Measurements from ENCODE around the gene NRTN.
"Not testable (repeated sequence)": the region's sequence is repeated elsewhere in the genome, so short reads cannot be mapped to it uniquely, and the experiment has no call there.

Gene NRTN

DNA sequence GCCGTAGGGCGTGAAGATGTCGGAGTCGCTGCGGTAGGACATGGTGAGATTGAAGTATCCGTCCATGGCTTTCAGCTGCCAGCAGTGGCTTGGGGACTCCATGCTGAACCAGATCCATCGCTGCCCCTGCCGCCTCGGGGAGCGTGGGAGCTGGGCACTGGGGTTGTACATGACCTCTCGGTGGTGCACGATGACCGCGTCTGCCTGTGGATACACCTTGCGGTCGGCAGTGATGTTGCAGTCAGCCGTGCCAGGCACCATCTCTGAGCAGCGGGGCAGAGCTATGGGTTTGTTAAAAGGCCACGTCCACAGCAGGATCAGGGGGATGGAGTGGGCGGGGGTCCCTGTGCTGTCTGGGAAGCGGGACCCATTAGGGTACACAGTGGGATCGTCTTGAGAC is 27.2 kb downstream of the NRTN start:
- in situ Hi-C loops (cut with MboI; ENCODE audit: low sequenced_read_pairs), result no loop called here

DNA sequence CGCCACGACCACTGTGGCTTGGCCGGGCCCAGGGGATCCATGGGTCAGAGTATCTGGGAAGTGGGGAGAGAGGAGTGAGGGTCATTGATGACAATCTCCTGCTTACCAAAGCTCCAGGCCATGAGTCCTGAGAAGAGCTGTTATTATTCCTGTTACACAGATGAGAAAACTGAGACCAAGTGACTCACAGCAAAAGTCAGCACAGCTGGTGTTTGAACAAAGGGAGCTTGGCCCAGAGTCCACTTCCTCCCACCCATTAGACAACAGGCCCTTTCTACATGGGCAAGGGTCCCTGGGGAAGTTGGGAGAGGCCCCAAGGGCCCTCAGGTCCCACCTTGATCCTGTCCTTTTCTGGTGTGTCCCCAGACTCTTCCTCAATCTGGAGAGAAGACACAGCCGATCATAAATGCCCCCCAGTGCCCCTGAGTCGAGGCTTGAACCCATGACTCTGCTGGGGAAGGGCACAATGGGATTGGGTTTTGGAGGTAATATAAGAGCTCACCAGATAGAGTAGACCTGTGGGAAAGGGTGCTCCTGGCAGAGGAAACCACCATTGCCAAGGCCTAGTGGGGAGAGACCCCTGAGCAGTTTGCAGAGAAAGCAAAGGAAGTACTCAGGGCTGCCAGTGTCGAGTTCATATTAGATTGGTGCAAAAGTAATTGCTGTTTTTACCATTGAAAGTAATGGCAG is 27.8 kb downstream of the NRTN start:
- in situ Hi-C loops (cut with MboI; ENCODE audit: low sequenced_read_pairs), result no loop called here

DNA sequence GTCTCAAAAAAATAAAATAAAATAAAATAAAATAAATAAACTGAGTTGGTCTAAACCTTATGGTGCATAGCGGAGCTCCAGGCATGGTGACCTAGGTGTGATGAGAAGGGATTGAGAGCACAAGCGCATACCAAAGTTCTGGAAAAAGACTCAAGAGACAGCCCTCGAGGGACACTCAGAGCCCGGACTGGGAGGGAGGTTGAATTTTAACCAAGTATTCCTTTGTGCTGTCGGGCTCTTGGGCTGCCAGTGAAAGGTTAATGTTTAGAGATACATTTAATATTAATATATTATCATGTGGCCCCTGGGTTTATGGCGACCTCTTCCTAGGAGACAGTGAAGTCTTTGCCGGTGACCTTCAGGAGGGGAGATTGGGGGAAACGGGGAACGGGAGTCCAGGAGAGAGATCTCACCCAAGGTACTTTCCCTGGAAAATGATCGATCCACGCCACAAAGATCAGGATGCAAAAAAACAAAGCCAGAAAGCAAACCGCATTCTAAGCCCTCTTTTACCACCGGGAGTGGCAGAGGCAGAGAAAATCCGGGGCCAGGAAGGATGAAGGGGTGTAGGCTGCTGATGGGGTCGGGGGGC is 33.0 kb downstream of the NRTN start:
- in situ Hi-C loops (cut with MboI; ENCODE audit: low sequenced_read_pairs), result no loop called here

DNA sequence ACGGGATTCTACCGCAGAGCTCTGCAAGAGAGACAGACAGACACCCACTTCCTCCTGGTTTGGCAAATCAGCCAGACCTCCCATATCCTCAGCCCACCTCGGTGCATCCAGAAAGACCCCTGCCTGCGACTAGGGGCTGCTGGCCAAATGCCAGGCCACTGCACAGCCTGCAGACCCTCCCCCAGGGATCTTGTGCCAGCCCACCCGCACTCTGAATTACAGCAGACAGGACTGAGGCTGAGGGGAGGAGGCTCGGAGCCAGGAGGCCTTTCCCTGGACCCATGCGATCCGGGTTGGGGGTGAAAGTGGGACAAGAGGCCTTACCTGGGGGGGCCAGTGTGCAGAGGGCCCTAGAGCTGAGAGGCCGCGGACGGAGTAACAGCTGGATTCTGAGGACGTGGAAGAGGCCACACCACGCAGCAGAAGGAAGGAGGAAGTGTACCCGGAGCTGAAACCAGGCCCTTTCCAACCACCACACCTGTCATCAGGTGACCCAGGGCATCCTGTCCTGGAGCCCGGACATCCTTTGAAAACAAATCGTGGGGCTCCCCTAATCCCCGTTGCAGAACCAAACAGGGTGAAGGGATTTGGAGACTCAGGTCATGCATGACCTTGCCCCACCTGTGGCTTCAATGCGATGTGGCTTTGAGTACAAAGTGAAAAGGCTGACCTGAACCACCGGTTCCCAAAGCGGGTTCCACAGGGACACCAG is 33.6 kb downstream of the NRTN start:
- in situ Hi-C loops (cut with MboI; ENCODE audit: low sequenced_read_pairs), result no loop called here

DNA sequence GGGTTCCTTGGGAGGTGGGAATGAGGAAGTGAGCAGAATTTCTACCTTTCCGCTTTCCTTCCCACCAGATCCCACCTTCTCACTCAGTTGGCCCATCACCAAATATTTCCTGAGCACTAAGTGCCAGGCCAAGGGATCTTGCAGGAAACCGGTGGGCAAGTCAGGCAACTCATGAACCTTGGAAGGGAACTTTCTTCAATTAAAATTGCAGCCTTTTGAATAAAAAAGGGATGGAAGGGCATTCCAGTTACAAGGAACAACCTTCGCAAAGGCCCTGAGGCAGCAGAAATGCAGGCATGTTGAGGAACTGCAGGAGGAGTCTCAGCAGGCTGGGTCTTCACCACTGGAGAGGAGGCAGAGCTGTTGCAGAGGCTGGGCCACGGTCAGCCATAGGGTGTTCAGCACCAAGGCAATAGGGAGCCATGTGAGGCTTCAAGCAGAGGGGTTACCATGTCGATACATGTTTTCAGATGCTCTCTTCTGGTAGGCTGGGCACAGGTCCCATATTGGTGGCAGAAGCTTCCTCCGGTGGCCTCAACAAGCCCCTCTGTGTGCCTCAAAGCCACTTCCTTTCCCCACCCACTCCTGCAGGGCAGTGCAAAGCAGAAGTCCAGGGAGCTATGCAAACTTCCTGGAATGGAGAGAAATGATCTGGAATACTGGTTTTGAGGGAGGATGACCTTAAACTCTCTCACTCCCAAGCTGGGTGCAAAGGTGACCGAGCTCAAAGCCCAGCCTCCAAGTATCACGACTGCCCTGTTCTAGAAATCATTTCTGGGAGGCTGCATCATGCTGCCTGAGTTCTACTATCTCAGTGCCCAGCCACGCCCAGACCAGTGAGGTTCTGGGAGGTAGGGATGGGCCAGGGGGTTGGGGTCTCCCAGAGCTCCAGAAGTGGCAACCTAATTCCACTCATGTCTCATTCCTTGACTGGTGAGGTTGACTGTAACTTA is 34.5 kb downstream of the NRTN start, which contains the start of gene FUT6:
TSS of gene FUT6 (minus strand) at position 638 of the 953 bp plus-strand sequence. CDS start 7,135 bp downstream, outside the sequence.
- in situ Hi-C loops (cut with MboI; ENCODE audit: low sequenced_read_pairs), result no loop called here

DNA sequence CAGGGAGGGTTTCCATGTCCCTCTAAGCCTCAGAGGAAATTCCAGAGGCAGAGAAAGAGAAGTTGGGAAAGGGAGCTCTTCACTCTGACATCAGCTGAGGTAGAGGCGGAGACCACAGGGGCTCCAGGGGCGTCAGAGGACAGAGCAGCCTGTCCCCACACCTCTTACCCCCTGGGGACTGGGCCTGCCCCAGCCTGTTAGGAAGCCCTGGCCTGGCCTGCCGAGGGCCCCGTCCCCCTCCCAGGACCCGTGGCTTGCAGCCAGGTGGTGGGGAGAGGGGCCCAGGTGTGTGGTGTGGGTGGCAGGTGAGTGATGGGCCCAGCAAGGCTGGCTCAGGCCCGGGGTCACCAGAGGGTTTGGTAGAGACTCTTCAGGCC is 36.9 kb downstream of the NRTN start:
- in situ Hi-C loops (cut with MboI; ENCODE audit: low sequenced_read_pairs), result not testable (repeated sequence)

DNA sequence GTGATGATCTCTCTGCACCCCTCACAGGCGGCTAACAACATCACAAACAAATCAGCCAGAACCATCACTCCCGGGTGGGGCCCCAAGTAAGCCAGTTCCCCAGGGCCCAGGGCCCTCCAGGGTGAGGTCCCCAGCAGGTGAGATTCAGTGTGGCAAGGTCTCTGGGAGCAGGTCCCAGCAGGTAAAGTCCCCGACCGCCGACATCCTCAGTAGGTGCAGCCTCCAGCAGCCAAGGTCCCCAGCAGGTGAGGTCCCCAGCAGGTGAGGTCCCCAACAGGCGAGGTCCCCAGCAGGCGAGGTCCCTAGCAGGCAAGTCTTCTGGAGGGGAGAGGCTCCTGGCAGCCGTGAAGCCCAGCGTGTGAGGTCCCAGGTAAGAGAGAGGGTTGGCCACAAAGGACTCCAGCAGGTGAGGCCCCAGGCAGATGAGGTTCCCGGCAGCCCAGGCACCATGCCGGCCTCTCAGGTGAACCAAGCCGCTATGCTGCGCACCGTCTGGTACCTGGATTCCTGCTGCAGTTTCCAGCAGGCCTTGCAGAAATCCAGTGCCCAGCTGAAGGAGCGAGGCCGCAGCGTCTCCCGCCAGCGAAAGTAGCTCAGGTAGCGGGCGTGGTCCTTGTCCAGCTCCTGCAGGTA is 38.5 kb downstream of the NRTN start:
- in situ Hi-C loops (cut with MboI; ENCODE audit: low sequenced_read_pairs), result no loop called here

DNA sequence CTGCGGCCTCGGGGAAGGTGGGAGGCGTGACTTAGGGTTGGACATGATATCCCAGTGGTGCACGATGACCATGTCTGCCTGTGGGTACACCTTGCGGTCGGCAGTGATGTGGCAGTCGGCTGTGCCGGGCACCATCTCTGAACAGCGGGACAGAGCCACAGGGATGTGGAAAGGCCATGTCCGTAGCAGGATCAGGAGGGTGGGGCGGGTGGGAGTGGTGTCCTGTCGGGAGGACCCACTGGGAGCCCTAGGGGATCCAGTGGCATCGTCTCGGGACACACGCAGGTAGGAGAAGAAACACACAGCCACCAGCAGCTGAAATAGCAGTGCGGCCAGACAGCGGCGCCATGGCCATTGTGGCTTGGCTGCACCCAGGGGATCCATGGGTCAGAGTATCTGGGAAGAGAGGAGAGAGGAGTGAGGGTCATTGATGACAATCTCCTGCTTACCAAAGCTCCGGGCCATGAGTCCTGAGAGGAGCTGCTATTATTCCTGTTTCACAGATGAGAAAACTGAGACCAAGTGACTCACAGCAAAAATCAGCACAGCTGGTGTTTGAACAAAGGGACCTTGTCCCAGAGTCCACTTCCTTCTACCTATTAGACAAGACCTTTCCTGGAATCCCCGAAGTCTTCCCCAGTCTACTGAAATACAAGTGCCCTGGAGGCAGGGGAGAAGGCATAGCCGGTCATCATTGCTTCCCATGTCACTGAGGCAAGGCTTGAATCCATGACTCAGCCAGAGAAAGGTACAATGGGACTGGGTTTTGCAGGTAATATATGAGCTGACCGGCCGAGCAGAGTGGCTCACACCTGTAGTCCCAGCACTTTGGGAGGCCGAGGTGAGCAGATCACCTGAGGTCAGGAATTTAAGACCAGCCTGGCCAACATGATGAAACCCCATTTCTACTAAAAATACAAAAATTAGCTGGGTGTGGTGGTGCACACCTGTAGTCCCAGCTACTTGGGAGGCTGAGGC is 39.9 kb downstream of the NRTN start:
- in situ Hi-C loops (cut with MboI; ENCODE audit: low sequenced_read_pairs), result no loop called here

DNA sequence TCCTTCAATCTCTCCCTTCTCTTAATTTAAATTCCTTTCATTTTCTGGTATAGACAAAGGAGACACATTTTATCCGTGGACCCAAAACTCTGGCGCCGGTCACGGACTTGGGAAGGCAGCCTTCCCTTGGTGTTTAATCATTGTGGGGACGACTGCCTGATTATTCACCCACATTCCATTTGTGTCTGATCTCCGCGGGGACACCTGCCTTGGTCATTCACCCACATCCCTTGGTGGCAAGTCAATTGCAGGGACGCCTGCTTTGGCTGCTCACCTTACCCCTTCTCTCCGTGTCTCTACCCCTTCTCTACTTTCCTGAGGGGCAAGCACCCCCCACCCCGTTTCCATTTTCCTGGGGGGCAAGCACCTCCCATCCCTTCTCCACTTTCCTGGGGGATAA is 43.0 kb downstream of the NRTN start:
- in situ Hi-C loops (cut with MboI; ENCODE audit: low sequenced_read_pairs), result not testable (repeated sequence)

DNA sequence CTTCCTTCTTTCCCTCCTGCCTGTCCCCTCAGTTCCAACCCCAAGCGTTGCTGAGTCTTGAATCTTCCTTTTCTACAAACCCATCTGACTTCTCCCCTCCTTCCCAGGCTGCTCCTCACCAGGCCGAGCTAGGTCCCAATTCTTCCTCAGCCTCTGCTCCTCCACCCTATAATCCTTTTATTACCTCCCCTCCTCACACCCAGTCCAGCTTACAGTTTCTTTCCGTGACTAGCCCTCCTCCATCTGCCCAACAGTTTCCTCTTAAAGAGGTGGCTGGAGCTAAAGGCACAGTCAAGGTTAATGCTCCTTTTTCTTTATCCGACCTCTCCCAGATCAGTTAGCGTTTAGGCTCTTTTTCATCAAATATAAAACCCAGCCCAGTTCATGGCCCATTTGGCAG is 43.8 kb downstream of the NRTN start:
- in situ Hi-C loops (cut with MboI; ENCODE audit: low sequenced_read_pairs), result not testable (repeated sequence)

DNA sequence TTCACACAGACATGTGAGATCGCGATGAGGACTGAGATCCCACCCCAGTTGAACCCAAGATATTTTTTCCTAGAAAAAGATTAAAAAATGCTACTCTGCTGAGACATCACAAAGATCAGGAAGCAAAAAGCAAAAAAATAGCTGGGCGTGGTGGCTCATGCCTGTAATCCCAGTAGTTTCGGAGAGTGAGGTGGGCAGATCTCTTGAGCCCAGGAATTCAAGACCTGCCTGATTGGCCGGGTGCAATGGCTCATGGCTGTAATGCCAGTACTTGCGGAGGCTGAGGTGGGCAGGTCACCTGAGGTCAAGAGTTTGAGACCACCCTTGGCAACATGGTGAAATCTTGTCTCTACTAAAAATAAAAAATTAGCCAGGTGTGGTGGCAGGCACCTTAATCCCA is 45.3 kb downstream of the NRTN start:
- in situ Hi-C loops (cut with MboI; ENCODE audit: low sequenced_read_pairs), result no loop called here

DNA sequence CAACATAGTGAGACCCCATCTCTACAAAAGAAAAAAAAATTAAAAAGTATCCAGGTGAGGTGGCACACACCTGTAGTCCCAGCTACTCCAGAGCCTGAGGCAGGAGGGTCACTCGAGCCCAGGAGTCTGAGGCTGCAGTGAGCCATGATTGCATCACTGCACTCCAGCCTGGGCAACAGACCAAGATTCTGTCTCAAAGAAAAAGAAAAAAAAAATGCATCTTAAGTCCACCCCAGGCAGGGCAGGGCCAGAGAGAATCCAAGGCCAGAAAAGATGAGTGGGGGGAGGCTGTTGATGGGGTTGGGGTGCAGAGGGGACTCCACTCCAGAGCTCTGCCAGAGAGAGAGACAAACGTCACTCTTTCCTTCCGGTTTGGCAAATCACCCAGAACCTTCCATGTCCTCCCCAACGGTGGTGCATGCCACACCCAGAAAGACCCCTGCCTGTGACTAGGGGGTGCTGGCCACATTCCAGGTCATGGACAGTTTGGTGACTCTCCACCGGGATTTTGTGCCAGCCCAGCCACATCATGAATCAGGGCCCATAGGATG is 46.0 kb downstream of the NRTN start:
- in situ Hi-C loops (cut with MboI; ENCODE audit: low sequenced_read_pairs), result no loop called here

DNA sequence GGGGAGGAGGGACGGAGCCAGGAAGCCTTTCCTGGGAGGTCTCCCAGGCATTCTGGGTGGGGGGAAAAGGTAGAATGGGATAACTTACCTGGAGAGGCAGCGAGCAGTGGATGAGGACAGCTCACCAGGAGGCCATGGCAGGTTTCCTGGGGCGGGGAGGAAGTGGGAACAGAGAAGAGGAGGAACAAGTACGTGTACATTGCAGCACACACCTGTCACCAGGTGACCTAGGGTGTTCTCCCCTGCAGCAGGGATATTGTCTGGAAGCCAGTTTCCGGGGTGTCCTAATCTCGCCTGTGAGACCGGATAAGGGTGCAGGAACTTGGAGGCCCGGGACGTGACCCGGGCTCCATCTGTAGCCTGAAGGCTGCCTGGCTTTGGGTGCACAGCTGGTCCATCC is 46.4 kb downstream of the NRTN start, which contains the start of gene FUT3:
TSS of gene FUT3 (minus strand) at position 148 of the 400 bp plus-strand sequence.
- in situ Hi-C loops (cut with MboI; ENCODE audit: low sequenced_read_pairs), result no loop called here

DNA sequence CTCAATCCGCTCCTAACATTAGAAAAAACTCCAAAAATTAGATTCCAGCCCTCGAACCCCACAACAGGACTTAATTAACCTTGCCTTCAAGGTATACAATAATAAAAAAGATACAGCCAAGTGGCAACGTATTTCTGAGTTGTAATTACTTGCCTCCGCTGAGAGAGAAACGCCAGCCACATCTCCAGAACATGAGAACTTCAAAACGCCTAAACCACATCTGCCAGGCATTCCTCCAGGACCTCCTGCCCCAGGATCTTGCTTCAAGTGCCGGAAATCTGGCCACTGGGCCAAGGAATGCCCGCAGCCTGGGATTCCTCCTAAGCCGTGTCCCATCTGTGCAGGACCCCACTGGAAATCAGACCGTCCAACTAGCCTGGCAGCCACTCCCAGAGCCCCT is 49.3 kb downstream of the NRTN start:
- in situ Hi-C loops (cut with MboI; ENCODE audit: low sequenced_read_pairs), result not testable (repeated sequence)

DNA sequence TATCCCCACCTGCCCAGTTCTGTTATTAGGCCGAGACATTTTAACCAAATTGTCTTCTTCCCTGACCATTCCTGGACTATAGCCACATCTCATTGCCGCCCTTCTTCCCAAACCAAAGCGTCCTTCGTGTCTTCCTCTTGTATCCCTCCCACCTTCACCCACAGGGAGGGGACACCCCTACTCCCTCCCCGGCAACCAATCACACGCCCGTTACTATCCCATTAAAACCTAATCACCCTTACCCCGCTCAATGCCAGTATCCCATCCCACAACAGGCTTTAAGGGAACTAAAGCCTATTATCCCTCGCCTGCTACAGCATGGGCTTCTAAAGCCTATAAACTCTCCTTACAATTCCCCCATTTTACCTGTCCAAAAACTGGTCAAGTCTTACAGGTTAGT is 50.3 kb downstream of the NRTN start:
- in situ Hi-C loops (cut with MboI; ENCODE audit: low sequenced_read_pairs), result not testable (repeated sequence)

DNA sequence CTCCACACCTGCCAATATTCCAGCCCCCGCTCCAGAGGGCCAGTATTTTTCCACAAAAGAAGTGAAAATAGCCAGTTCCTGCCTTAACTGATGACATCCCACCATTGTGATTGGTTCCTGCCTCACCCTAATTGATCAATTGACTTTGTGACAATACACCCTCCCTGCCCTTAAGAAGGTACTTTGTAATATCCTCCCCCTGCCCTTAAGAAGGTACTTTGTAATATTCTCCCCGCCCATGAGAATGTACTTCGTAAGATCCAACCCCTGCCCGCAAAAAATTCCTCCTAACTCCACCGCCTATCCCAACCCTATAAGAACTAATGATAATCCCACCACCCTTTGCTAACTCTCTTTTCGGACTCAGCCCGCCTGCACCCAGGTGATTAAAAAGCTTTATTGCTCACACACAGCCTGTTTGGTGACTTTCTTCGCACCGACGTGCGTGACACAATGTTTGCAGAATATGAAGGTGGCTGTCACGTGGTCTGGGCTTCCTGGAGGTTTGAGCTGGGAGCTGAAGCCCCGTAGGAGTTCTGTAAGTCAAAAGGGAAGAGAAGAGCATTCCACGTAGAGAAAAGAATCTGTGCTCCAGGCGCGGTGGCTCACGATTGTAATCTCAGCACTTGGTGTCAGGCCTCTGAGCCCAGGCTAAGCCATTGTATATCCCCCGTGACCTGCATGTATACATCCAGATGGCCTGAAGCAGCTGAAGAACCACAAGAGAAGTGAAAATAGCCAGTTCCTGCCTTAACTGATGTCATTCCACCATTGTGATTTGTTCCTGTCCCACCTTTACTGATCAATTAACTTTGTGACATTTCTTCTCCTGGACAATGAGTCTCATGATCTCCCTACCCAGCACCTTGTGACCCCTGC is 52.6 kb downstream of the NRTN start:
- in situ Hi-C loops (cut with MboI; ENCODE audit: low sequenced_read_pairs), result no loop called here

DNA sequence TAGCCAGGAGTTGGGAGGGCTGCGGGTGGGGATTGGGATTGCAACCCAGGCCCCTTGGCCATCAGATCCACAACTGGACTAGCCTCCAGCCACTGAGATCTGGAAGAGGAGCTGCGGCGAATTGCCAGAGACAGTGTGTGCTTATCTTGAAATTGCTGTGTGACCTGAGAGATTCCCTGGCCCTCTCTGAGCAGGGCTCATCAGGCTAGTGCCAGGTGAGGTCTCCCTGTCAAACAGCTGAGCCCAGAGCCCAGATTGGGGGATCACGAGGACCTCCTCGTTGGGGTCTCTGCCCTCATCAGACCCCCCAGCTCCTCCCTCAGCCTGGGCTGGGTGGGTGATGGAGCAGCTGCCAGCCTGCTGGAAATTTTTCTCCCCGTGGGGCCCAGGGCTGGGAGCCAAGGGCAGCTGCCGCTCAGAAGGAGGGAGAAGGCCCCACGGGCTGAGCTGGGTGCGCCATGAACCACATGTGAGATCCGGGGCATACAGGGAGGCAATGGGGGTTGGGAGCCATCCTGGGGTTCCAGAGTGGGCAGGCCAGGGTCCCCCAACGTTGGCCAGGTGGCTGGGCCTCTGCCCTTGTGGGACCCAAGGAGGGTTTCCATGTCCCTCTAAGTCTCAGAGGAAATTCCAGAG is 58.3 kb downstream of the NRTN start:
- in situ Hi-C loops (cut with MboI; ENCODE audit: low sequenced_read_pairs), result no loop called here
